Keratinocyte (primary cell): Measurements from ENCODE around the gene RGS9. TPM values are rescaled to one million over a fixed set of nuclear protein-coding genes. Genes with fewer than 3 reads are reported as not detected.
"Not testable (repeated sequence)": the region's sequence is repeated elsewhere in the genome, so short reads cannot be mapped to it uniquely, and the experiment has no call there.

Experiments used
- DNase-seq: peaks from one replicate; pipeline ENCODE4 v3.0.0-alpha.2; 2011; ENCODE audit warnings: low read depth, missing footprints, low spot score
- FAIRE-seq: peaks from 2 replicates; lab custom pipeline; 2011; peaks lifted over from hg19 to GRCh38; lab: Jason Lieb, UNC
- H2AFZ ChIP-seq: 2 replicates; pipeline ENCODE4 v1.6.0; 2012; ENCODE audit warnings: low read length, control low read depth, inconsistent platforms; ENCODE audit not compliant: control insufficient read depth
- H3K27ac ChIP-seq: 2 replicates; pipeline ENCODE4 v1.5.1; 2011; ENCODE audit warnings: low read length; ENCODE audit not compliant: control insufficient read depth, insufficient read depth
- H3K27me3 ChIP-seq: 3 replicates; pipeline ENCODE4 v1.6.0; 2011; ENCODE audit warnings: low read length; ENCODE audit not compliant: control insufficient read depth, insufficient read depth; ENCODE audit errors: extremely low read depth
- H3K36me3 ChIP-seq, 2 experiments: 2 replicates in 1 of 2; 3 replicates in 1 of 2; pipeline ENCODE4 v1.5.1; 2011; ENCODE audit warnings: low read length in 2 of 2, mild to moderate bottlenecking in 1 of 2; ENCODE audit not compliant: control insufficient read depth in 2 of 2, insufficient read depth in 2 of 2; ENCODE audit errors: extremely low read depth in 1 of 2
- H3K4me1 ChIP-seq: 3 replicates; pipeline ENCODE4 v1.5.1; 2011; ENCODE audit warnings: low read length; ENCODE audit not compliant: control insufficient read depth, insufficient read depth; ENCODE audit errors: extremely low read depth
- H3K4me2 ChIP-seq: 3 replicates; pipeline ENCODE4 v1.6.0; 2011; ENCODE audit warnings: low read depth, low read length; ENCODE audit not compliant: control insufficient read depth, insufficient read depth; ENCODE audit errors: extremely low read depth
- H3K4me3 ChIP-seq, 3 experiments: fragments of 200-600 bp in 1 of 3; sonication (generic) in 1 of 3; 2 replicates in 2 of 3; 3 replicates in 1 of 3; pipeline ENCODE4 v1.5.1; 2011 to 2016; ENCODE audit warnings: low read length in 3 of 3, mild to moderate bottlenecking in 3 of 3, control low read depth in 2 of 3, inconsistent platforms in 1 of 3, low read depth in 1 of 3, mixed read lengths in 1 of 3, mixed run types in 1 of 3, moderate library complexity in 1 of 3; ENCODE audit not compliant: control insufficient read depth in 2 of 3, insufficient read depth in 2 of 3; ENCODE audit errors: extremely low read depth in 1 of 3
- H3K79me2 ChIP-seq: 2 replicates; pipeline ENCODE4 v1.6.0; 2012; ENCODE audit warnings: low read length; ENCODE audit not compliant: control insufficient read depth, insufficient read depth
- H3K9ac ChIP-seq: 3 replicates; pipeline ENCODE4 v1.6.0; 2011; ENCODE audit warnings: low read length; ENCODE audit not compliant: control insufficient read depth, insufficient read depth; ENCODE audit errors: extremely low read depth
- H3K9me1 ChIP-seq: 3 replicates; pipeline ENCODE4 v1.6.0; 2011; ENCODE audit warnings: low read length; ENCODE audit not compliant: control insufficient read depth, insufficient read depth; ENCODE audit errors: extremely low read depth
- H3K9me3 ChIP-seq: 2 replicates; pipeline ENCODE4 v1.5.1; 2012; ENCODE audit warnings: low read depth, low read length; ENCODE audit not compliant: control insufficient read depth
- H4K20me1 ChIP-seq: 3 replicates; pipeline ENCODE4 v1.6.0; 2011; ENCODE audit warnings: low read length; ENCODE audit not compliant: control insufficient read depth, insufficient read depth; ENCODE audit errors: extremely low read depth
- CTCF ChIP-seq, 3 experiments: IDR thresholded peaks in 1 of 3; conservative IDR thresholded peaks in 1 of 3; optimal IDR thresholded peaks in 1 of 3; 2 replicates in 2 of 3; 3 replicates in 1 of 3; pipeline versions ENCODE3 to v1.5.1; 2011; ENCODE audit warnings: low read length in 3 of 3, mild to moderate bottlenecking in 3 of 3, moderate library complexity in 2 of 3, control low read depth in 1 of 3, inconsistent platforms in 1 of 3; ENCODE audit not compliant: insufficient read depth in 2 of 3; ENCODE audit errors: extremely low read depth in 1 of 3
- EZH2 ChIP-seq: IDR thresholded peaks from one replicate; pipeline ENCODE4 v1.6.1; 2012; ENCODE audit warnings: inconsistent platforms, mild to moderate bottlenecking, low read length, moderate library complexity
- dilution Hi-C: fragments of 300-500 bp; cut with MboI; formaldehyde crosslinking; loops from one replicate; pipeline ENCODE4 v1.7.0; 2020; ENCODE audit warnings: low sequenced_read_pairs; ENCODE audit not compliant: extremely low pct_ligation_motif_present
- polyA plus RNA-seq, 5 experiments: library from polyadenylated mRNA; depleted of rRNA in 3 of 5; stranded (reverse) in 3 of 5; stranded (forward) in 1 of 5; unstranded in 1 of 5; fragments of >200 nt; gene quantifications; 1 replicate in 1 of 5; 2 replicates in 3 of 5; 3 replicates in 1 of 5; pipeline versions ENCODE4 v1.2.1 to v1.2.3, GENCODE V29; 2011 to 2012; ENCODE audit warnings: missing spikeins in 2 of 5, low read depth in 1 of 5, low replicate concordance in 1 of 5

Gene RGS9
- polyA plus RNA-seq, 1 donor (not counting 4 experiments of a cell fraction or from before 2014, with no cell fraction given) = 4.8 TPM

GRCh38 chr17:65177901-65178300 lies 40.7 kb downstream of the RGS9 start:
- Histone ChIP-seq H3K9me3 (no peaks in the 10 kb centered on the region), H3K9ac (no peak overlapping the region), H3K4me3 (no peak overlapping the region), H3K4me1 (no peaks in the 10 kb centered on the region), H3K4me2 (no peak overlapping the region), H3K27ac (no peak overlapping the region), H3K9me1 (no peaks in the 10 kb centered on the region), H3K36me3 (no peaks in the 10 kb centered on the region), H4K20me1 (no peaks in the 10 kb centered on the region), H2AFZ (no peak overlapping the region), H3K79me2 (no peaks in the 10 kb centered on the region), H3K27me3 (peaks cover 9% of the 10 kb centered on the region)
- dilution Hi-C loops = no loop called here
- no peak for DNase-seq
- TF ChIP-seq CTCF (optimal IDR thresholded peaks at IDR 0.05 in 1 of 3, IDR thresholded peaks at IDR 0.05 in 1 of 3, conservative IDR thresholded peaks at IDR 0.05 in 1 of 3; ENCODE audit: extremely low read depth in 1 of 3, insufficient read depth in 2 of 3, low read length in 3 of 3) (no peak), EZH2 (no peak)
- FAIRE-seq = no peak

GRCh38 chr17:65180276-65180675 lies 43.1 kb downstream of the RGS9 start:
- H3K9me3 ChIP-seq, H2AFZ ChIP-seq, H4K20me1 ChIP-seq, H3K4me1 ChIP-seq, H3K27ac ChIP-seq, H3K4me3 ChIP-seq, H3K4me2 ChIP-seq, FAIRE-seq, DNase-seq, H3K79me2 ChIP-seq, H3K36me3 ChIP-seq, dilution Hi-C loops, H3K9ac ChIP-seq, H3K9me1 ChIP-seq: not testable (repeated sequence)
- peaks cover 12% of the 10 kb centered on the region for H3K27me3 ChIP-seq

GRCh38 chr17:65180752-65181236 lies 43.6 kb downstream of the RGS9 start:
- H3K9me1 ChIP-seq, H3K79me2 ChIP-seq, H2AFZ ChIP-seq, dilution Hi-C loops, H3K4me3 ChIP-seq, H3K4me1 ChIP-seq, H3K9ac ChIP-seq, H4K20me1 ChIP-seq, H3K27ac ChIP-seq, H3K4me2 ChIP-seq, DNase-seq, H3K9me3 ChIP-seq, H3K36me3 ChIP-seq, FAIRE-seq: not testable (repeated sequence)
- H3K27me3 ChIP-seq = peaks cover 10% of the 10 kb centered on the region
